Large intestine (tissue), 3 donors: ENCODE data around the gene SAFB2. TPM values are rescaled to one million over a fixed set of nuclear protein-coding genes. Genes with fewer than 3 reads are reported as not detected.
A peak's percentile ranks its signal among the peaks of the same experiment; 100 is the strongest.

Experiments used
- DNase-seq, 2 donors: peaks; one replicate each; pipeline versions ENCODE4 v3.0.0 to v3.0.0-alpha.2; 2013
- H3K27ac ChIP-seq: one replicate; pipeline ENCODE4 v1.5.1; 2013; ENCODE audit warnings: low read length
- H3K27me3 ChIP-seq: 2 replicates; pipeline ENCODE4 v1.6.1; 2013; ENCODE audit warnings: low read length; ENCODE audit not compliant: control insufficient read depth, insufficient read depth
- H3K36me3 ChIP-seq: 2 replicates; pipeline ENCODE4 v1.6.1; 2013; ENCODE audit warnings: low read length; ENCODE audit not compliant: control insufficient read depth, insufficient read depth
- H3K4me1 ChIP-seq: one replicate; pipeline ENCODE4 v1.6.1; 2013; ENCODE audit warnings: low read length; ENCODE audit not compliant: control insufficient read depth, insufficient read depth
- H3K4me3 ChIP-seq: one replicate; pipeline ENCODE4 v1.5.1; 2013; ENCODE audit warnings: low read length
- H3K9me3 ChIP-seq: one replicate; pipeline ENCODE4 v1.6.1; 2013; ENCODE audit warnings: mild to moderate bottlenecking, low read depth, low read length, moderate library complexity; ENCODE audit not compliant: control insufficient read depth
- WGBS: methylation state at CpG from one replicate; pipeline ENCODE4 v1.1.5; 2013; ENCODE audit warnings: low lambda C conversion rate; ENCODE audit not compliant: insufficient coverage; 5-methylcytosine and 5-hydroxymethylcytosine counted together
- polyA plus RNA-seq: library from polyadenylated mRNA; unstranded; fragments of 120-200 nt; gene quantifications from one replicate; pipeline ENCODE4 v1.2.1, GENCODE V29; 2013

SAFB2 gene
- polyA plus RNA-seq, 1 donor: 88.5 TPM

GRCh38 chr19:5624018-5624663, 1.6 kb upstream of the SAFB2 start:
- peaks cover 33% of the 10 kb centered on the region for H3K4me1 ChIP-seq
- no peaks in the 10 kb centered on the region for H3K27me3 ChIP-seq
- peak overlapping the region; percentile 100 for H3K4me3 ChIP-seq
- DNase-seq: peak in 1 of 2 donors; percentile 40
- peaks cover 51% of the 10 kb centered on the region for H3K36me3 ChIP-seq
- H3K9me3 ChIP-seq: peaks cover 2% of the 10 kb centered on the region
- peak overlapping the region; percentile 94 for H3K27ac ChIP-seq
- WGBS: 0% methylated on average over 2 of the region's 20 CpGs

GRCh38 chr19:5623397-5624017, 931 bp upstream of the SAFB2 start:
- no CpG with 5 or more reads among the region's 50 CpGs for WGBS

GRCh38 chr19:5621945-5622464, 571 bp downstream of the SAFB2 start:
- H3K27ac ChIP-seq: peak overlapping the region; percentile 91
- H3K4me1 ChIP-seq: peaks cover 33% of the 10 kb centered on the region
- H3K4me3 ChIP-seq: peak overlapping the region; percentile 100
- H3K9me3 ChIP-seq: peaks cover 2% of the 10 kb centered on the region
- H3K27me3 ChIP-seq: no peaks in the 10 kb centered on the region
- H3K36me3 ChIP-seq: peaks cover 52% of the 10 kb centered on the region
- no CpG with 5 or more reads among the region's 35 CpGs for WGBS
- DNase-seq: peak in 1 of 2 donors; percentile 22

More at GRCh38 chr19:5623397-5624017, 931 bp upstream of the SAFB2 start:
- Histone ChIP-seq H3K27ac (peak overlapping the region; percentile 94), H3K4me3 (peak overlapping the region; percentile 100), H3K4me1 (peaks cover 35% of the 10 kb centered on the region), H3K27me3 (no peaks in the 10 kb centered on the region), H3K9me3 (peaks cover 2% of the 10 kb centered on the region), H3K36me3 (peaks cover 51% of the 10 kb centered on the region)
- no peak for DNase-seq

GRCh38 chr19:5621311-5621944, 1.1 kb downstream of the SAFB2 start:
- WGBS: no CpG with 5 or more reads among the region's 14 CpGs
- peaks cover 47% of the 10 kb centered on the region for H3K36me3 ChIP-seq
- peaks cover 32% of the 10 kb centered on the region for H3K4me1 ChIP-seq
- H3K27me3 ChIP-seq: no peaks in the 10 kb centered on the region
- H3K27ac ChIP-seq: peak overlapping the region; percentile 91
- no peak for DNase-seq
- peak overlapping the region; percentile 100 for H3K4me3 ChIP-seq
- H3K9me3 ChIP-seq: peaks cover 2% of the 10 kb centered on the region

- Histone ChIP-seq H3K4me3 (no peak overlapping the region), H3K27ac (peak overlapping the region; percentile 12), H3K9me3 (peaks cover 2% of the 10 kb centered on the region), H3K36me3 (peaks cover 47% of the 10 kb centered on the region), H3K27me3 (no peaks in the 10 kb centered on the region), H3K4me1 (peaks cover 20% of the 10 kb centered on the region)
- no CpG with 5 or more reads among the region's 3 CpGs for WGBS
- DNase-seq: no peak
Observed at GRCh38 chr19:5619946-5620345, 2.6 kb downstream of the SAFB2 start.

- Histone ChIP-seq H3K9me3 (peaks cover 2% of the 10 kb centered on the region), H3K4me1 (peaks cover 17% of the 10 kb centered on the region), H3K27ac (no peak overlapping the region), H3K4me3 (no peak overlapping the region), H3K27me3 (no peaks in the 10 kb centered on the region), H3K36me3 (peaks cover 59% of the 10 kb centered on the region)
- 80% methylated on average over 1 of the region's 9 CpGs for WGBS
- no peak for DNase-seq
Observed at GRCh38 chr19:5618591-5618990, 4.0 kb downstream of the SAFB2 start.

GRCh38 chr19:5617080-5617479, 5.5 kb downstream of the SAFB2 start:
- H3K9me3 ChIP-seq: no peaks in the 10 kb centered on the region
- no peak for DNase-seq
- H3K27ac ChIP-seq: no peak overlapping the region
- peaks cover 74% of the 10 kb centered on the region for H3K36me3 ChIP-seq
- WGBS: no CpG with 5 or more reads among the region's 1 CpG
- H3K4me3 ChIP-seq: no peak overlapping the region
- H3K4me1 ChIP-seq: peaks cover 17% of the 10 kb centered on the region
- H3K27me3 ChIP-seq: no peaks in the 10 kb centered on the region

- peaks cover 73% of the 10 kb centered on the region for H3K36me3 ChIP-seq
- H3K9me3 ChIP-seq: no peaks in the 10 kb centered on the region
- no peak overlapping the region for H3K27ac ChIP-seq
- DNase-seq: no peak
- no peak overlapping the region for H3K4me3 ChIP-seq
- 100% methylated on average over 3 of the region's 17 CpGs for WGBS
- H3K27me3 ChIP-seq: no peaks in the 10 kb centered on the region
- peaks cover 11% of the 10 kb centered on the region for H3K4me1 ChIP-seq
Observed at GRCh38 chr19:5615756-5616327, 6.7 kb downstream of the SAFB2 start.

GRCh38 chr19:5612891-5613865, 9.4 kb downstream of the SAFB2 start:
- WGBS: 94% methylated on average over 3 of the region's 15 CpGs
- H3K4me3 ChIP-seq: no peak overlapping the region
- no peaks in the 10 kb centered on the region for H3K4me1 ChIP-seq
- peaks cover 76% of the 10 kb centered on the region for H3K36me3 ChIP-seq
- no peak for DNase-seq
- H3K9me3 ChIP-seq: no peaks in the 10 kb centered on the region
- no peaks in the 10 kb centered on the region for H3K27me3 ChIP-seq
- H3K27ac ChIP-seq: no peak overlapping the region
